ENCODE measurements around the gene FAM181A. TPM values are rescaled to one million over a fixed set of nuclear protein-coding genes. Genes with fewer than 3 reads are reported as not detected.
A peak's percentile ranks its signal among the peaks of the same experiment; 100 is the strongest.

Gene FAM181A
- total RNA-seq, 1 donor from 2014 or later = not detected

GRCh38 chr14:93895023-93895604, 32.0 kb upstream of the FAM181A start:
- Mint-ChIP-seq H3K4me1 (ENCODE audit: low read depth, unreplicated experiment) (peaks cover 38% of the 10 kb centered on the region), H3K27me3 (ENCODE audit: unreplicated experiment) (peaks cover 9% of the 10 kb centered on the region), H3K27ac (ENCODE audit: unreplicated experiment) (peak overlapping the region; percentile 84), H3K36me3 (ENCODE audit: unreplicated experiment) (no peaks in the 10 kb centered on the region), H3K4me3 (ENCODE audit: unreplicated experiment) (peak overlapping the region; percentile 40), H3K9me3 (ENCODE audit: unreplicated experiment) (peaks cover 7% of the 10 kb centered on the region)
- DNase-seq = peak; percentile 76
- TF ChIP-seq CTCF (IDR thresholded peaks at IDR 0.05; ENCODE audit: partially characterized antibody, unreplicated experiment) = no peak

- peak overlapping the region; percentile 4 for H3K27ac Mint-ChIP-seq (ENCODE audit: unreplicated experiment)
- TF ChIP-seq CTCF (IDR thresholded peaks at IDR 0.05; ENCODE audit: partially characterized antibody, unreplicated experiment) = no peak
- H3K27me3 Mint-ChIP-seq (ENCODE audit: unreplicated experiment) = peaks cover 4% of the 10 kb centered on the region
- H3K36me3 Mint-ChIP-seq (ENCODE audit: unreplicated experiment) = no peaks in the 10 kb centered on the region
- peaks cover 28% of the 10 kb centered on the region for H3K4me1 Mint-ChIP-seq (ENCODE audit: low read depth, unreplicated experiment)
- DNase-seq = no peak
- peaks cover 7% of the 10 kb centered on the region for H3K9me3 Mint-ChIP-seq (ENCODE audit: unreplicated experiment)
- no peak overlapping the region for H3K4me3 Mint-ChIP-seq (ENCODE audit: unreplicated experiment)
Observed at GRCh38 chr14:93897476-93897845, 29.7 kb upstream of the FAM181A start.

- Mint-ChIP-seq H3K27me3 (ENCODE audit: unreplicated experiment) (peaks cover 4% of the 10 kb centered on the region), H3K9me3 (ENCODE audit: unreplicated experiment) (peaks cover 7% of the 10 kb centered on the region), H3K4me1 (ENCODE audit: low read depth, unreplicated experiment) (peaks cover 24% of the 10 kb centered on the region), H3K4me3 (ENCODE audit: unreplicated experiment) (no peak overlapping the region), H3K36me3 (ENCODE audit: unreplicated experiment) (no peaks in the 10 kb centered on the region), H3K27ac (ENCODE audit: unreplicated experiment) (no peak overlapping the region)
- no peak for TF ChIP-seq CTCF (IDR thresholded peaks at IDR 0.05; ENCODE audit: partially characterized antibody, unreplicated experiment)
- DNase-seq = no peak
Observed at GRCh38 chr14:93898081-93898611, 29.0 kb upstream of the FAM181A start.

- TF ChIP-seq CTCF (IDR thresholded peaks at IDR 0.05; ENCODE audit: partially characterized antibody, unreplicated experiment) = no peak
- Mint-ChIP-seq H3K27me3 (ENCODE audit: unreplicated experiment) (peaks cover 5% of the 10 kb centered on the region), H3K9me3 (ENCODE audit: unreplicated experiment) (peaks cover 7% of the 10 kb centered on the region), H3K4me3 (ENCODE audit: unreplicated experiment) (no peak overlapping the region), H3K36me3 (ENCODE audit: unreplicated experiment) (no peaks in the 10 kb centered on the region), H3K4me1 (ENCODE audit: low read depth, unreplicated experiment) (peaks cover 20% of the 10 kb centered on the region), H3K27ac (ENCODE audit: unreplicated experiment) (no peak overlapping the region)
- no peak for DNase-seq
Observed at GRCh38 chr14:93898731-93899130, 28.4 kb upstream of the FAM181A start.

- H3K9me3 Mint-ChIP-seq (ENCODE audit: unreplicated experiment) = peaks cover 1% of the 10 kb centered on the region
- TF ChIP-seq CTCF (IDR thresholded peaks at IDR 0.05; ENCODE audit: partially characterized antibody, unreplicated experiment) = no peak
Observed at GRCh38 chr14:93901813-93902212, 25.3 kb upstream of the FAM181A start.

More at GRCh38 chr14:93901813-93902212, 25.3 kb upstream of the FAM181A start:
- Mint-ChIP-seq H3K27me3 (ENCODE audit: unreplicated experiment) (peaks cover 7% of the 10 kb centered on the region), H3K36me3 (ENCODE audit: unreplicated experiment) (no peaks in the 10 kb centered on the region), H3K4me3 (ENCODE audit: unreplicated experiment) (no peak overlapping the region), H3K4me1 (ENCODE audit: low read depth, unreplicated experiment) (peaks cover 14% of the 10 kb centered on the region), H3K27ac (ENCODE audit: unreplicated experiment) (no peak overlapping the region)
- DNase-seq = no peak

Data from glutamatergic neuron (in vitro differentiated cells).